Lower leg skin (tissue), 3 donors: Measurements from ENCODE around the gene SCFD2.

Source experiments
- POLR2A ChIP-seq, 2 donors: fragments of 450-650 bp; IDR thresholded peaks; one replicate each; pipeline ENCODE4 v1.6.1; 2016 to 2017; ENCODE audit warnings: antibody characterized with exemption in 2 of 2, mild to moderate bottlenecking in 1 of 2, moderate library complexity in 1 of 2
- TF ChIP-seq, protein P1 (sequence below), 3 donors: fragments of 450-650 bp; IDR thresholded peaks; one replicate each; pipeline ENCODE4 v1.5.1; 2016; ENCODE audit warnings: antibody characterized with exemption in 3 of 3, mild to moderate bottlenecking in 3 of 3, moderate library complexity in 2 of 3

DNA sequence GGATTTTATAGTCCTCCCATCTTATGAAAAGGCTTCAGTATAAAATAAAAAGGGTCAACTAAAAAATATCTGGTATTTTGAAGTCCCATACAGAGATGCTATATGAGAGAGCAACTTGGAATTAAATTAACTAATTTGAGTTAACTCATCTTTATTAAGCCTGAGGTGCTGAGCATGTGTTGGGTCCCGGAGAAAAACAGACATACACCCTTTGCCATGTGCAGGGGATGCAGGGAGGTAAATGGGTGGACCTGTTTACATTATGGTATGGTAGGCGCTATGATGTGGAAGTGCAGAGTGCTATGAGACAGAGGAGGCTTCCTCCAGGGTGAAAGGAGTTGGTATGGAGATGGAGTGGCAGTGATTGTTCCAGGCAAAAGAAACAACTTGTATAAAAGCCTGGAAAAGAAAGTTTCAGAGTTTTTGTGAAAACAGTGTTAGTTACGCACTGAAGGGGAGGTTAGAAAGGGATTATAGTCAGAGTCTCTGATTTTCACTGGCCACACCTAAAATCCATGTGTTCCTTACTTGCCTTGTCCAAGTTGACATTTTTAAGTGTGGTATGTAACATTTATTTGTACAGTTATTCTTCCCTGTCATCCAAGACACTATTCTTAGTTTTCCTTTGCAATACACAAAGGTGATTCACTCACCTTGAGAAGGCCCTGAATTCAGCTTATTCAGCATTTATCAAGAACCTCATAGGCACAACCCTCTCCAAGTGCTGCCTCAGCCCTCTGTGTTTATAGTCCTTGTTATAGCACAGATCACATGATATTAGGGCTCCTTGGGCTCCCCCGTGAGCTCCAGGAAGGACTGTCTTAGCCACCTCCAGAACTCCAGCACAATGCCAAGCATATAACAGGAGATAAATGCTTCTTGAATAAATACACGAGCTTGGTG lies 351.7 kb downstream of the SCFD2 start:
- TF ChIP-seq, protein P1, sequence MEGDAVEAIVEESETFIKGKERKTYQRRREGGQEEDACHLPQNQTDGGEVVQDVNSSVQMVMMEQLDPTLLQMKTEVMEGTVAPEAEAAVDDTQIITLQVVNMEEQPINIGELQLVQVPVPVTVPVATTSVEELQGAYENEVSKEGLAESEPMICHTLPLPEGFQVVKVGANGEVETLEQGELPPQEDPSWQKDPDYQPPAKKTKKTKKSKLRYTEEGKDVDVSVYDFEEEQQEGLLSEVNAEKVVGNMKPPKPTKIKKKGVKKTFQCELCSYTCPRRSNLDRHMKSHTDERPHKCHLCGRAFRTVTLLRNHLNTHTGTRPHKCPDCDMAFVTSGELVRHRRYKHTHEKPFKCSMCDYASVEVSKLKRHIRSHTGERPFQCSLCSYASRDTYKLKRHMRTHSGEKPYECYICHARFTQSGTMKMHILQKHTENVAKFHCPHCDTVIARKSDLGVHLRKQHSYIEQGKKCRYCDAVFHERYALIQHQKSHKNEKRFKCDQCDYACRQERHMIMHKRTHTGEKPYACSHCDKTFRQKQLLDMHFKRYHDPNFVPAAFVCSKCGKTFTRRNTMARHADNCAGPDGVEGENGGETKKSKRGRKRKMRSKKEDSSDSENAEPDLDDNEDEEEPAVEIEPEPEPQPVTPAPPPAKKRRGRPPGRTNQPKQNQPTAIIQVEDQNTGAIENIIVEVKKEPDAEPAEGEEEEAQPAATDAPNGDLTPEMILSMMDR (IDR thresholded peaks at IDR 0.05), result no peak
- TF ChIP-seq POLR2A (IDR thresholded peaks at IDR 0.05), result no peak
